ENCODE results near the gene MAP3K4.

Gene MAP3K4

DNA sequence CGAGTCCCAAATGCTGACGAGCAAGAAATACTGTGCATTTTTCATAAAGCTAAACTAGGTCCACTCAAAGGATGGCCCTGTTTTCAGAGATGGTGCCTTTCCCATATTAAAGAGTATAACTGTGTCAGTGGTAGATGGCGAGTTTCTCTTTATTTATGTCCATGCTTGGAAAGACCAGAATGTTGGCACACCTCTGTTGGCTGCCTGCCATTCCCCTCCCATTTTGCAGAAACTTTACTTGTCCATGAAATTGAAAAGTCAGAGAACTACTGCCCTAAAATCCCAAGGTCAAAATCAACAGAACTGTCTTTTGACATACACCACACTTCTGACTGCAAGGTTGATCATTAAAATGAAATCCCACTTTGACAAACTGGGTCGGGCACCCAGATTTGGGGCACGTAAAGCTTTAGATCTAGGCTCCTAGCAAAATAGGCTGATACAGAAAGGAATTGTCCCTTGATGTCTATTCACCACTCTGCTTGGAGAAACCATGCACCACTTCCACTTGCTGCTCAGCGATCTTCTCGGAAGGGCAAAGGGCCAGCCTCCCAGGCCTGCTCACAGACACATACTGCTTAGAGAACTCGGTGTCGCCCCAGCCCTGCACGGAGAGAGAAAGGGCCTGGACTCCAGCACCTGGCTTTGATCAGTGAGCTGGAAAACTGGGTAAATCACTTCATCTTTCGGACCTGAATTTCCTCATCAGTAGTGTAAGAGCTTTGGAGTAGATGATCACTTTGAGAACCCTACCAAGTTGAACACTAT is 152.3 kb downstream of the MAP3K4 start:
- no peak for DNase-seq (ENCODE audit: low spot score)

DNA sequence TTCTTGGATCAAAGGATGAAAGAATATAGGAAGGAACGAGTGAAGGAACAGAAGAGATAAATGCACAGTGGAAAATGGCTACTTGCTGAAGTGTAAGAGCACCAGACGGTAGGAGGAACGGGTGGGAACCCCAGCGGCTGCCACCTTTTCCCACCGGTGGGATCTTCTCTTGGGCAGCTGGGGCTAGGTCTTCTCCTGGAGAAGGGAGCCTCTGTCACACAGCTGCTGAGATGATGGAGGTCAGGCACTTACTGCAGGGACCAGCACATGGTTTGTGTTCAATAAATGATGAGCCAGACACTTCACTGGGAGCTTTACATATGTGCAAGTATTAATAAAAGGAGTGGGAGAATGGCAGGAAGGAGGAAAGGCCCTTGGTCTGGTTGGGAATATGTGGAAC is 158.6 kb downstream of the MAP3K4 start:
- DNase-seq (ENCODE audit: low spot score): no peak

DNA sequence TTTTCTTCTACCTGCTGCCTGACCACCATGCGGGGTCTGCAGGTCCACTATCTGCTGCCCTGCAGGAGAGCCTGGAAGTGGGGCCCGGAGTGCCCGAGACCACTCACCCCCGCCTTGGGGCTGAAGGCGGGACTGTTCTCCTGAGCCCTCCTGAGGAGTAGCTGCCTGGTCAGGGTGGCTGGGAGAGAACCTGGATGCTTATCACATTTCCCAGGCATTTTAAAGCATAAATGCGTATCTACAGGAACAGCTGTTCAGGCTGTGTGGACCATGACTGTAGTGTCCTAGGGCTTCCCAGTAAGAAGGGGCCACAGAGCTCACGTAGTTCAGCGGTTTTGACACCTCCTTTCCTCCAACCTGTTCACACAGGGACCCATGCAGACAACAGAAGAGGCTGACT is 159.0 kb downstream of the MAP3K4 start:
- no peak for DNase-seq (ENCODE audit: low spot score)

DNA sequence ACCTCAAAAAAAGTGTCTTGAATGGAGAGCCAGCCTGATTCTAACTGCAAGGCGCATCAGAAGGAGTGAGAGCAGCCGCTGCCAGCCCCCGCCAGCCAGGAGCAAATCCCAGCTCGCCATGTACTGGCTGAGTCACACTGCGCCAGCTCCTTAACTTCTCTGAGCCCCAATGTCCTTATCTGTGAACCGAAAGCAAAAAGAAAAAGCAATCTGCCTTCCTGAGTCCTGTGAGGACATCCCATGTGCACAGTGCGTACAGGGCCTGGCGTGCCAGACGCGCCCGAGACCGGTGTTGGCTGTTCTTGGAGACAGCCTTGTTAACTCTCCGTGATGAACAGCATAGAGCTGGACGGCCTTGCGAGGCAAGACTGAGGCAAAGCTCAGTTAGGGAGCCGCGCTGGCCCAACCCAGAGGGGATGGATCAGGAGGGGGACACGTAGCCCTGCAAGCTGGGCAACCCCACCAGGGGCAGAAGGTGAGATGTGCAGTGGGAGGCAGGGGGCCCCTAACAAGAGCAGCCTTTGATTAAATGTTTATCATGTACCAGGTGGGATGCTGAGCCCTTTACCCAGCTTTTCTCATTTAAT is 159.6 kb downstream of the MAP3K4 start:
- DNase-seq (ENCODE audit: low spot score): no peak

DNA sequence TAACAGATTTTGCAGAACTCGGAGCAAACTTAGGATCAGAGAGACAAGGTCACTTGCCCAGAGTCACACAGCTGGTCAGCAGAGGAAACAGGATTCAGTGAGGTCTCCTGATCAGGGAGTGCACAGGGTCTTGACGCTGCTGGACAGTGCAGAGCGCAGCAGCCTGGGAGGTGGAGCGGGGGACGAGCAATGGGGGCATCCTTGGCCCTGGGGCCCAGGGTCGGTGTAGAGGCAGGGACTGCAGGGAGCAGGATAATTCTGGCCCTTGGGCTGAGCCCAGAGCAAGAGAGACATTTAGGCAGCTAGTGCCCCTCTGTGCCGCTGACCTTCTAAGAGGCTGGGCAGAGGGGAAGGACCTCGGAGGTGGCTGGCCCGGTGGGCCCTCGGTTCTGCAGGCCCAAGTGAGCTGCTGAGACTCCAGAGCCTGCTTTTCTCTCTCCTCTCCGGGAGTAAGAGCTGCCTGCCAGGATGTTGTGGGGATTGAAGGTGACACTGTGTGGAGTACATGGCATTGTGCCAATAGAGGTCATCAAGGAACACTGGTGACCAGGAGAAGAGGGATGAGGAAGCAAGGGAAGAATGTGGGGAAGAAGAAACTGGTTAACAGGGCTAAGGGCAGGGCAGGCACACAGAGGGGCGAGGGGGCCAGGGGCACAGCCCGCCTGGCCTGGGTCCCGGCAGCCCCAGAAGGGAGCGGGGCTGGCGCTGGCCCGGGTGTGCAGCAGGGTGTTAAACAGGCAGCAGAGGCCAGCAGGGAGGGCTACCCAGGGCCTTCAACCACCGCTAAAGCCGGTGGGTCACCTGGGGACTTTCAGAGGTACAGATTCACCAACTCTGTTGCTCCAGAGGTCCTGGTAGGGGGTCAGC is 160.3 kb downstream of the MAP3K4 start:
- DNase-seq (ENCODE audit: low spot score): no peak

DNA sequence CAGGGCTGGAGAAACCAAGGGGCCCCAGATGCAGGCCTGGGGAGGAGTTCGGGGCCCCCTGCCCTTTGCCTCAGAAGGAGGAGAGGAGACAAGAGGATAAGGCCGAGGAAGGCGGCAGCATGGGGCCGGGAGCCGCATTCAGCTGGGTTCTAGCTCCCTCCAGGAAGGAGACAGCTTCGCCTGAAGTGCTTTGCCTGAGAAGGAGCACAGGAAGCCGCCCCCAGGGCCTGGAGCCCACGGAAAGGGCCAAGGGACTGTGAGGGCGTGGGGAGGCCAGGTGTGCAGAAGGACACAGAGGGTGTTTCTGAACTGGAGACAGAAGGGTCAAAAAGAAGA is 160.9 kb downstream of the MAP3K4 start:
- DNase-seq (ENCODE audit: low spot score): no peak

DNA sequence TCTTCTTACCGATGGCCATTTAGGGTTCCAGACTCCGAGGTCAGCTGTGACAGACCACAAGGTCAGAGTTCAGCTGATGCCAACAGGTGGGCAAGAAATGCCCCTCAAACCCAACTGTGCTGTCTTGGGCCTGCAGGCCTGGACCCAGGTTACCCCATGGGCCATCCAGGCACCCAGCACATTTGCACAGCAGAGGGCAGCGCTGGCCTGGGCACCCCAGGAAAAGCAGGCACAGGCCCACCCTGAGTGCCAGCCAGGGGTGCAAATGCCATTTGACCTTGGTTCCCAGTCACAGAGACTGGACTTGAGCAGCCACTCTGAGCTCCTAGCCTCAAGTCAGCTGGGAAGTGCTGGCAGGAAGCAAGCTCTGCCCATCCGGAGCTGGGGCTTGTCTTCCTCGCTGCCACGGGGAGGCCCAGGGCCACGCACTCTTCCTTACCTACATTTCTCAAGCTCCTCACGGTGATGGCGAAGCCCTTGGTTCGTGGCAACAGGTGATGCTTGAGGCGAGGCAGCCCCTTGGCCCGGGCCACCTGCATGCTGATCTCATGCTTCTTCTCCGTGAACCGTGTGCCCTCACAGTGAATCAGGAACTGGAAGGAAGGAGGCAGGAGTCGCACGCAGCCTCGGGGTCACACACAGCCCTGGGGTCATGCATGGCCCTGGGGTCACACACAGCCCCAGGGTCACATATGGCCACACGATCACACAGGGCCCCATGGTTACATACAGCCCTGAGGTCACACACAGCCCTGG is 161.5 kb downstream of the MAP3K4 start:
- no peak for DNase-seq (ENCODE audit: low spot score)

DNA sequence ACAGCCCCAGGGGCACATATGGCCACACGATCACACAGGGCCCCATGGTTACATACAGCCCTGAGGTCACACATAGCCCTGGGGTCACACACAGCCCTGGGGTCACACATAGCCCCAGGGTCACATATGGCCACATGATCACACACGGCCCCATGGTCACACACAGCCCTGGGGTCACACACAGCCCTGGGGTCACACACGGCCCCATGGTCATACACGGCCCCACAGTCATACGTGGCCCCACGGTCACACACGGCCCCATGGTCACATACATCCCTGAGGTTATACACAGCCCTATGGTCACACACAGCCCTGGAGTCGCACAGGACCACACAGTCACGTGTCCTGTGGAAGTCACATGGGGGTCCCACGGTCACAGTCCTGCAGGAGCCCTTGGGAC is 162.2 kb downstream of the MAP3K4 start:
- no peak for DNase-seq (ENCODE audit: low spot score)

DNA sequence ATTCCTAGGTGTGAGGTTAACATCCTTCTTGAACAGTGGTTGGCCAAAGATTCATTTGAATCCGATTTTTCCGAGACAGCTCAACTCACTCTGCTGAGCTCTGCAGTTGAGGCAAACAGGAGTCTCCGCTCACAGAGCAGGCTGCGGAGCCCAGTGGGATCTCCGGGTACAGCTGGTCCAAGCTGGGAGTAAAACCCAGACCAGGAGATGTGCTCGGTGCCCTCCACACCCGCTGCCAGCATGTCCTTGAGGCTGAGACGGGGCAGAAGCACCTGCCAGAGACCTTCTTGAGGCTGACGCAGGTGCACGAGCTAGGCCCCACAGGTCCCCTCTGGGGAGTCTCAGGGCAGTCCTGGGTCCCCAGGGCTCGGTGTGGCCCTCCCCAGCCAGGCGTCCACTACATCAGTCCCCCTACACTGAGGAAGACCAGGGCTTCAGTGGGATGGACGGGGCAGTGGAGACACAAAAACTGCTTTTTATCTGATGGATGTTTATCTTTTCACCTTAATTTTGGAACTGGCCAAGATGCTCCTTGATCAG is 163.3 kb downstream of the MAP3K4 start:
- DNase-seq (ENCODE audit: low spot score): no peak

DNA sequence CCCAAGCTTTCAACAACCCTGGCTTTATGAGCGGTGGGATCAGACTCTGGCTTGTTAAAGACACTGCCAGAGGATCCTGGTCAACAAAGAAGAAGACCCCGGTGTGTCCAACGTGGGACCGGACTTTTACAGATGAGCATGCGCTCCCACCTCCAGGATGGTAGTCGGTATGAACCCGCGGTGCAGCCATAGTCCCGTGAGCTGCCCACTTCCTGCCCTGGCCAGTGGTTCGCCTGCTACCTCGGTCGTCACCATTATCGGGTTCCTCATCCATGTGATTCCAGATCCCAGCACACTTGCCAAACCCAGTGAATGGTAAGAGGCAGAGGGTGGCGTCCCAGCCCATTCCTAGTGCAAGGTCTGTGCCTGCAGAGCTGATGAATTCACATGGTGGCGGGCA is 169.6 kb downstream of the MAP3K4 start:
- DNase-seq (ENCODE audit: low spot score): no peak

DNA sequence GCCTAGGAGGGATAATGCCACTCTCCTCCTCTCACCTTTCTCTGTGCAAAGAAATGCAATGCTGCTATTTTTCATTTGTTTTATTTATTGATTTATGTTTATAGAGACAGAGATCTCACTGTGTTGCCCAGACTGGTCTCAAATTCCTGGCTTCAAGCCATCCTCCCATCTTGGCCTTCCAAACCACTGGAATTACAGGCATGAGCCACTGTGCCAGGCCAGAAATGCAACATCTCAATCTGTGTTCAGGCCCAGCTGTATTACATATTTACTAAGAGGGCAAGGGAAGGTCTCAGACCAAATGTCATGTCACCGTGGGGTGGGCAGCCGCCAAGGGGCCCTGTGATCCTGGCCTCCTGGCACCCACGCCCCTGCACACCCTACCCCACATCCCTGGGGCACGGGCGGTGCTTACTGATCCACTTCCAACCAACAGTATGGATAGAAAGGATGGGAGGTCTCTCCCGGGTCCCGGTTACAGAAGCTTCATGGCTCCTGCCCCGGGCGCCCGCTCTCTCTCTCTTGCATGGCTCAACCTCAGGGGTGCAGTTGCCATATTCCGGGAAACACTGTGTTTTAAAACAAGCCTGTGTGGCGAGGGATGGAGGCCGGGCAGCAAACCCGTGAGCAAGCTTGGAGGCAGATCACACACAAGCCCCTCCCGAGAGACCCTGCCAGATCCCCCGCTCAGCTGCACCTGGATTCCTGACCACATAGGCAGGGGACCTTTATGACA is 170.5 kb downstream of the MAP3K4 start:
- no peak for DNase-seq (ENCODE audit: low spot score)

GRCh38 chr6:161162722-161163121 is 171.2 kb downstream of the MAP3K4 start:
- no peak for DNase-seq (ENCODE audit: low spot score)

DNA sequence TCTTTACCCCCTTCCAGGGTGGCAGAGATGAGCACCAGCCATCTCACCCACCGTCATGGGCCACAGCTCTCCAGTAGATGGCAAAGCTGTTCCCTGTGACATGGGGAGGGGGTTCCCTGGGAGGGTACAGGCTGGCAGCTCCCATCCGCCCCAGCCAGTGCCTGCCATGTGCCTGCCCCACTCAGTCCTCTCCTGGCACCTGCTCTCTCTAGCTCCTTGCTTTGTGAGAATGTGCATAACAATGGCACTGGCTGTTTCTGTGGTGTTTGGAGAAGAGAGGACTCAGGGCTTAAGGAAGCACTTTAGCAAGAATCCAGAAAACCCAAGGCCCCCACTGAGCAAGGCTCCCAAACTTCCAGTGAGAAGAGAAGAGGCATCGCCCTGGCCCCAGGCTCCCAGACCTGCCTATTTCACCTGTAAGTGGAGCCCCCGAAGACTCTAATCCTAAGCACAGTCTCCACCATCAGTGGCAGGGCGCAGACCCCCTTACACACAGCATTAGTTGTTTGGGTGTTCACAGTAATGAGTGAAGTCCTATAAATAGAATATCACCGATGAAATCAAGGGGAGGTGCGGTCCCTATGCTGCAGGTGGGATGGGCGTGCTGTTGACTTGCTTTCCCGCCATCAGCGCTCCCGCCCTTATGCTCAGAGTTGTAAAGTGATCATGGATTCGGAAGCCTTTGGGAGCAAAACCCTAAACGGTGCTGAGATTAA is 172.1 kb downstream of the MAP3K4 start:
- no peak for DNase-seq (ENCODE audit: low spot score)

GRCh38 chr6:161164182-161164625 is 172.6 kb downstream of the MAP3K4 start:
- no peak for DNase-seq (ENCODE audit: low spot score)

GRCh38 chr6:161166176-161166575 is 174.6 kb downstream of the MAP3K4 start:
- DNase-seq (ENCODE audit: low spot score): no peak

DNA sequence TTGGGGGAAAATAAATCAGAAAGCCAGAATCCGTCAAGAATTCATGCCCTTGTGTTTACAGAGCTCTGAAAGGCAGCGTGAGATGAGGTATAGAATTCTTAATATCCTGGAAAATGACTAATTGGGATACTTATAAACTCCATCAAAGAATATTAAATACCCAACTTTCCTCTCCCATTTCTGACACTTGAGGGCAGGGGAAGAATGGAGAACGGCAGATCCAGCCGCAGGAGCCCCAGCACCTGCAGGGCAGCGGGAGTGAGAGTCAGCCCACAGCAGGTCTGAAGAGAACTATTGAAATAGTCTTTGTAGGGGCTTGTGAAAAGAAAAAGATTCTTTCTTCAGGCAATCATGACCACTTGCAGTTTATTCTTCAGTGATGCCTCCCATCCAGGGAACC is 175.1 kb downstream of the MAP3K4 start:
- DNase-seq (ENCODE audit: low spot score): no peak

Measured in putamen (tissue), 1 donor.